ENCODE data around the gene PCYT1A. TPM values are rescaled to one million over a fixed set of nuclear protein-coding genes. Genes with fewer than 3 reads are reported as not detected.

The PCYT1A gene
- total RNA-seq, 4 donors from 2014 or later: 59.5 to 80.4 (median 73.1) TPM

DNA sequence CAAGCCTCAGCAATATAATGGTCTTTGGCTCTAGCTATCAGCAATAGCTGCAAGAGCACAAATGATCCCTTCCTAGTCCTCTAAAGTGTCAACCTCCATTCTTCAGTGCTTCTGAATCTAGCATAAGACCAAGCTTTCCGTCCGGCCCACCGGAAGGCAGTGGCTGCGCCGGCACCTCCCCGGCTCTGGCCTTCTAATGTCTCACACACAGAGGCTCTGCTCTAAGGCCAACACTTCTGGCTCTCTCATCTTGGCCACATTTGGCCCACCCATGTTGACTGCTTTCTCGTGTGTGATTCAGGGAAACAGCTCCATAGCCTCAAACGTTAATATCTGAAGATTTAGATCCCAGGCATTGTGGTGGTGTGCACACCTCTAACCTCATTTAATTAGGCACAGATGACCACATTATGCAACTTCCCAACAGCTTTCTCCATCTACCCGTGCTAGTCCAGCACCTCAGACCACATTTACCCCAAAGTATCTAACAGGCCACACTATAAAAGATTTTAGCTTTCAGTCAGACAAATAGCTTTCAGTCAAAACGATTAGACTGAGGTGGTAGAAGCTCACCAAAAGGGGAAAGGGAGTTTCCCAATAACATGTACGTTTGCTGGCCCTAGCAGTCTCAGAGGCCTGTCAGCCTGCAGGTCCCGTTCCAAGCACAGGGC, 51.9 kb downstream of the PCYT1A start:
- DNase-seq: no peak
- Histone ChIP-seq H3K4me1 (no peaks in the 10 kb centered on the region), H3K9me3 (no peaks in the 10 kb centered on the region), H3K27me3 (no peaks in the 10 kb centered on the region), H3K36me3 (peaks cover 19 to 28% of the 10 kb centered on the region in 2 donors), H3K27ac (no peak overlapping the region), H3K4me3 (replicated peaks in 1 of 3) (no peak overlapping the region)
- no peak for TF ChIP-seq POLR2A (IDR thresholded peaks at IDR 0.05)
- TF ChIP-seq, protein P1, sequence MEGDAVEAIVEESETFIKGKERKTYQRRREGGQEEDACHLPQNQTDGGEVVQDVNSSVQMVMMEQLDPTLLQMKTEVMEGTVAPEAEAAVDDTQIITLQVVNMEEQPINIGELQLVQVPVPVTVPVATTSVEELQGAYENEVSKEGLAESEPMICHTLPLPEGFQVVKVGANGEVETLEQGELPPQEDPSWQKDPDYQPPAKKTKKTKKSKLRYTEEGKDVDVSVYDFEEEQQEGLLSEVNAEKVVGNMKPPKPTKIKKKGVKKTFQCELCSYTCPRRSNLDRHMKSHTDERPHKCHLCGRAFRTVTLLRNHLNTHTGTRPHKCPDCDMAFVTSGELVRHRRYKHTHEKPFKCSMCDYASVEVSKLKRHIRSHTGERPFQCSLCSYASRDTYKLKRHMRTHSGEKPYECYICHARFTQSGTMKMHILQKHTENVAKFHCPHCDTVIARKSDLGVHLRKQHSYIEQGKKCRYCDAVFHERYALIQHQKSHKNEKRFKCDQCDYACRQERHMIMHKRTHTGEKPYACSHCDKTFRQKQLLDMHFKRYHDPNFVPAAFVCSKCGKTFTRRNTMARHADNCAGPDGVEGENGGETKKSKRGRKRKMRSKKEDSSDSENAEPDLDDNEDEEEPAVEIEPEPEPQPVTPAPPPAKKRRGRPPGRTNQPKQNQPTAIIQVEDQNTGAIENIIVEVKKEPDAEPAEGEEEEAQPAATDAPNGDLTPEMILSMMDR (IDR thresholded peaks at IDR 0.05): no peak
- intact Hi-C loops (cut with DNase I): no loop called here
- 73 to 83% methylated on average over 12 of the region's 12 CpGs for WGBS, 2 donors

DNA sequence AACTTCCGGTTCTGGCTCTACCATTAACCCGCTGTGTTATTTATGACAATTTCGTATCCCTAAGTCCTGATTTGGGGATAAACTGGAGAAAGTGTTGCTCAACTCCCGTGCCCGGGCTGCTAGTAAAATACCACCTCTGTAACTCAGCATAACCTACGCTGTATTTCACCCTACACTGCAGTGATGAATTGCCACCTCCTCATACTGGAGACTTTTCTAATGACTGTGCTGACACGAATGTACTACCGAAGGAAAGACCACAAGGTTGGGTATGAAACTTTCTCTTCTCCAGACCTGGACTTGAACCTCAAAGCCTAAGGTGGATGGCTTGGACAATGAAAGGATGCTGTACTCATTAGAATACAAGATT, 54.7 kb downstream of the PCYT1A start:
- H3K36me3 ChIP-seq: peaks cover under 1 to 10% of the 10 kb centered on the region in 2 donors
- DNase-seq: no peak
- no peak overlapping the region for H3K27ac ChIP-seq
- 85 to 89% methylated on average over 8 of the region's 8 CpGs for WGBS, 2 donors
- no peak for TF ChIP-seq POLR2A (IDR thresholded peaks at IDR 0.05)
- TF ChIP-seq, protein P1 (IDR thresholded peaks at IDR 0.05): no peak
- H3K4me1 ChIP-seq: no peaks in the 10 kb centered on the region
- no peaks in the 10 kb centered on the region for H3K9me3 ChIP-seq
- no peaks in the 10 kb centered on the region for H3K27me3 ChIP-seq
- H3K4me3 ChIP-seq (replicated peaks in 1 of 3): no peak overlapping the region
- intact Hi-C loops (cut with DNase I): no loop called here

DNA sequence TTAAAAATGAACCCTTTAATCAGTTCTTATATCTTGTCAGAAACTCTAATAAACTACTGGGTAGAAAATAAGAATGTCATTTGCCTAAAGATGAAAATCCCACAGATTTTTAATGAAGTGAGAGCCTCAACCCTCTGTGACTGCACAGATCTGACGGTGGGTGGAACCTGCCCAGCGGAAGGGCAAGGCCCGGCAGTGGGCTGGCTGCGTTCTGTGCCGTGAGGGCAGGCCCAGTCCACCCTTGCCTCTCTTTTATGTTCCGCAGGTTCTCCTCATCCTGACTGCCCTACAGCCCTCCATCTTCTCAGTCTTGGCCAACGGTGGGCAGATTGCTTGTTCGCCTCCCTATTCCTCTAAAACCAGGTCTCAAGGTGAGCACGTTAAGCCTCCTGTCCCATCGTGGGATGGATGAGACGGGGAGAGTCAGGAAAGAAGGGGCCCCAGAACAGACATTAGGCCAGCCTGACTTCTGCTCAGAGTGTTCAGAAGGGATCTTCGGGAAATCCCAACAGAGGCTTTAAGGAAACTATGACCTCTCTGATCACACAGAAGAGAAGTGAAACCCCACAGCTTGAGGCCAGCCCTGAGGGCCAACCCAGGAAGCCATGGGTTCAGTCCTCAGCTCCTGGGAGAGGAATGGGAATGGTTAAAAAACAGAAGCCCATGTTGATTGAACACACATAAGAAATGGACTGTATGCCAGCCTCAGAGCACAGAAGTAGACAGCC, 55.2 kb downstream of the PCYT1A start:
- no peak overlapping the region for H3K27ac ChIP-seq
- H3K9me3 ChIP-seq: no peaks in the 10 kb centered on the region
- peaks cover 0 to 4% of the 10 kb centered on the region in 2 donors for H3K36me3 ChIP-seq
- H3K4me1 ChIP-seq: no peaks in the 10 kb centered on the region
- TF ChIP-seq POLR2A (IDR thresholded peaks at IDR 0.05): no peak
- TF ChIP-seq, protein P1 (IDR thresholded peaks at IDR 0.05): no peak
- no peaks in the 10 kb centered on the region for H3K27me3 ChIP-seq
- H3K4me3 ChIP-seq (replicated peaks in 1 of 3): no peak overlapping the region
- no peak for DNase-seq
- 91 to 97% methylated on average over 12 of the region's 12 CpGs for WGBS, 2 donors
- intact Hi-C loops (cut with DNase I): no loop called here

DNA sequence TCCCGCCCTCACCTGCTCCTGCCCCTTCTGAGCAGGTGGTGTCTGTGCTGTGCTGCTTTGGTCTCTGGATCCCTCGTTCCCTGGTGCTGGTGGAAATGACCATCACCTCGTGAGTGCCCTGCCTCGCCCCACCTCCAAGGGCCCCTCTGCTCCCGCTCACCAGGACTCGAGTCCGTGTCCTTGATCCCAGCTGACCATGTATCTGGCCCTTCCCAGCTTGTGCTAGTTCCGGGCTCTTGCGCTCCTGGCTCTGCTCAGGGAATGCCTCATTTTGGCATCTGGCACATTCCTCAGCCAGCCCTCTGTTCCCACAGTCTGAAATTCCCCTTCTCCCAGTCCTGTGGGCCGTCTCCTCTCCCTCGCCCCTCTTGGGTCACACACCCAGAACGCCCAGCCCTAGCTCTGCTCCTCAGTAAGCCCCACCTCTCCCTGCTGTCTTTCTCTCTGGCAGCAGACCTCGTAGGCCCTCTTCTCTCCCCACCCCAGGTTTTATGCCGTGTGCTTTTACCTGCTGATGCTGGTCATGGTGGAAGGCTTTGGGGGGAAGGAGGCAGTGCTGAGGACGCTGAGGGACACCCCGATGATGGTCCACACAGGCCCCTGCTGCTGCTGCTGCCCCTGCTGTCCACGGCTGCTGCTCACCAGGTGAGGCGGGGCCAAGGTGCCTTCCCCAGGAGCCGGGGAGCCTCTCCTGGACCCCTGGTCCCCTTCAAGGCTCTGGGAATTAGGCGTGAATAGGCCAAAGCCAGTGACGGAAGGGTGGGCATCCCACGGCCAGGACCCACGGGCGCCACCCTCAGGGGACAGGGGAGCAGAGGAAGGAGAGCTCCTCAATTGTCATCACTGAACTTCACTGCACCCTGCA, 59.7 kb downstream of the PCYT1A start:
- 49 to 61% methylated on average over 16 to 24 of the region's 24 CpGs for WGBS, 2 donors
- Histone ChIP-seq H3K4me1 (no peaks in the 10 kb centered on the region), H3K27me3 (no peaks in the 10 kb centered on the region), H3K4me3 (replicated peaks in 1 of 3) (no peak overlapping the region), H3K36me3 (no peaks in the 10 kb centered on the region), H3K27ac (no peak overlapping the region), H3K9me3 (no peaks in the 10 kb centered on the region)
- intact Hi-C loops (cut with DNase I): no loop called here
- peak in 1 of 2 donors; percentile 23 for DNase-seq
- no peak for TF ChIP-seq POLR2A (IDR thresholded peaks at IDR 0.05)
- TF ChIP-seq, protein P1 (IDR thresholded peaks at IDR 0.05): no peak
